ENCODE data around the gene LINC00237.

The LINC00237 gene

GRCh38 chr20:21096321-21097043 is 9.7 kb downstream of the LINC00237 start:
- no peak for DNase-seq (ENCODE audit: low read depth)

- DNase-seq (ENCODE audit: low read depth) = no peak
These were observed 13.4 kb downstream of the LINC00237 start for GRCh38 chr20:21092806-21093205.

GRCh38 chr20:21090721-21091120 is 15.4 kb downstream of the LINC00237 start:
- no peak for DNase-seq (ENCODE audit: low read depth)

GRCh38 chr20:21090111-21090618 is 16.0 kb downstream of the LINC00237 start:
- no peak for DNase-seq (ENCODE audit: low read depth)

GRCh38 chr20:21089391-21089790 is 16.8 kb downstream of the LINC00237 start:
- no peak for DNase-seq (ENCODE audit: low read depth)

- no peak for DNase-seq (ENCODE audit: low read depth)
These were observed 18.2 kb downstream of the LINC00237 start for GRCh38 chr20:21087862-21088540.

GRCh38 chr20:21083825-21084325 is 22.3 kb downstream of the LINC00237 start:
- no peak for DNase-seq (ENCODE audit: low read depth)

- no peak for DNase-seq (ENCODE audit: low read depth)
These were observed 23.6 kb downstream of the LINC00237 start for GRCh38 chr20:21082584-21082983.

- no peak for DNase-seq (ENCODE audit: low read depth)
These were observed 28.3 kb downstream of the LINC00237 start for GRCh38 chr20:21077809-21078345.

GRCh38 chr20:21076073-21076472 is 30.1 kb downstream of the LINC00237 start:
- DNase-seq (ENCODE audit: low read depth) = no peak

GRCh38 chr20:21075471-21075870 is 30.7 kb downstream of the LINC00237 start:
- DNase-seq (ENCODE audit: low read depth) = no peak

- DNase-seq (ENCODE audit: low read depth) = no peak
These were observed 31.4 kb downstream of the LINC00237 start for GRCh38 chr20:21074605-21075336.

GRCh38 chr20:21067255-21067654 is 38.9 kb downstream of the LINC00237 start:
- DNase-seq (ENCODE audit: low read depth) = no peak

GRCh38 chr20:21064924-21065323 is 41.2 kb downstream of the LINC00237 start:
- no peak for DNase-seq (ENCODE audit: low read depth)

GRCh38 chr20:21063276-21063675 is 42.9 kb downstream of the LINC00237 start:
- DNase-seq (ENCODE audit: low read depth) = no peak

GRCh38 chr20:21053002-21053762 is 53.0 kb downstream of the LINC00237 start:
- DNase-seq (ENCODE audit: low read depth) = no peak

GRCh38 chr20:21052686-21053001 is 53.5 kb downstream of the LINC00237 start:
- no peak for DNase-seq (ENCODE audit: low read depth)

- DNase-seq (ENCODE audit: low read depth) = no peak
These were observed 53.9 kb downstream of the LINC00237 start for GRCh38 chr20:21052241-21052640.

GRCh38 chr20:21050710-21051109 is 55.4 kb downstream of the LINC00237 start:
- DNase-seq (ENCODE audit: low read depth) = no peak

GRCh38 chr20:21049305-21049828 is 56.8 kb downstream of the LINC00237 start:
- DNase-seq (ENCODE audit: low read depth) = no peak

- DNase-seq (ENCODE audit: low read depth) = peak; percentile 14
These were observed 57.3 kb downstream of the LINC00237 start for GRCh38 chr20:21048841-21049273.

Data from activated gamma-delta T cell treated with anti-CD3 and anti-CD28 coated beads, Interleukin-2, amount 50 U/mL, for 16 hours (primary cell).